Activated CD8-positive, alpha-beta memory T cell treated with anti-CD3 and anti-CD28 coated beads for 36 hours (primary cell): ENCODE results near the gene PPP5C. TPM values are rescaled to one million over a fixed set of nuclear protein-coding genes. Genes with fewer than 3 reads are reported as not detected.

Experiments
- CTCF ChIA-PET: fragments of 350-600 bp; sonication (Branson Sonifier 250); formaldehyde crosslinking; loops from one replicate; lab custom pipeline; 2021; ENCODE audit warnings: antibody characterized with exemption; lab: Charles Lee
- POLR2A ChIA-PET: fragments of 350-600 bp; sonication (Branson Sonifier 250); formaldehyde crosslinking; loops from one replicate; lab custom pipeline; 2021; ENCODE audit warnings: antibody characterized with exemption; lab: Charles Lee
- total RNA-seq, 2 experiments: library from RNA; stranded (reverse); gene quantifications; one replicate each; pipeline ENCODE4 v1.2.3, GENCODE V29; 2021

Gene PPP5C
- total RNA-seq, 2 experiments from 2014 or later, result 135 to 136 TPM

- POLR2A ChIA-PET, result no interaction called here
- CTCF ChIA-PET, result no interaction called here
These were observed 22.6 kb upstream of the PPP5C start for GRCh38 chr19:46324277-46324676.

DNA sequence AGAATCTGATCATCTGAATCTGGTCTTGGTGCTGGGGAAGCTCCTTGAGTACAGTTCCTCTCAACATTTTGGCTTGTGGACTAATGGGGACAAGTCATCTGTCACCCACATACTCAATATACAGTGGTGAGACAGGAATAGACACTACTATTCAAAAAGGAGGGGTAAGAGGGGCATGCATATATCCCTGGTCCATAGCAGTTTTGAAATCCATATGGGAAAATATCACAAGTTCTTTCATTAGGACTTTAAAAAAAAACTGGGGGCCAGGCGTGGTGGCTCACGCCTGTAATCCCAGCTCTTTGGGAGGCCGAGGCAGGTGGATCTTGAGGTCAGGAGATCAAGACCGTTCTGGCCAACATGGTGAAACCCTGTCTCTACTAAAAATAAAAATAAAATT is 20.3 kb upstream of the PPP5C start:
- CTCF ChIA-PET, result no interaction called here

GRCh38 chr19:46328079-46328478 is 18.8 kb upstream of the PPP5C start:
- ChIA-PET POLR2A (no interaction called here), CTCF (no interaction called here)

More for the DNA sequence above, 20.3 kb upstream of the PPP5C start:
- POLR2A ChIA-PET, result no interaction called here

DNA sequence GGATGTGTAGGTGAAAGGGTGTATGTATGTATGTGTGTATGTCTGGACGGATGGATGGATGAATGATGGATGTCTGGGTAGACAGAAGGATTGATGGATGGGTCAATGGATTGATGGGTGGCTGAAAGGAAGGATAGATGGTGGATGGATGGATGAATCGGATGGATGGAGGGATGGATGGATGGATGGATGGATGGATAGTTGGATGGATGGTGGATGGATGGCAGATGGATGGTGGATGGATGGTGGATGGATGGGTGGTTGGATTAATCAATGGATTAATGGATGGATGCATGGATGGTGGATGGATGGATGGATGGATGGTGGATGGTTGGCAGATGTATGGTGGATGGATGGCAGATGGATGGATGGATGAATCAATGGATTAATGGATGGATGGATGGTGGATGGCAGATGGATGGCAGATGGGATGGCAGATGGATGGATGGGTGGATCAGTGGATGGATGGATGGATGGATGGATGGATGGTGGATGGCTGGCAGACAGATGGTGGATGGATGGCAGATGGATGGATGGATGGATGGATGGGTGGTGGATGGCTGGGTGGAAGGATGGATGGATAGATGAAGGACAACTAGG is 16.5 kb upstream of the PPP5C start:
- ChIA-PET CTCF (no interaction called here), POLR2A (no interaction called here)

GRCh38 chr19:46337487-46337886 is 9.4 kb upstream of the PPP5C start:
- CTCF ChIA-PET, result no interaction called here

DNA sequence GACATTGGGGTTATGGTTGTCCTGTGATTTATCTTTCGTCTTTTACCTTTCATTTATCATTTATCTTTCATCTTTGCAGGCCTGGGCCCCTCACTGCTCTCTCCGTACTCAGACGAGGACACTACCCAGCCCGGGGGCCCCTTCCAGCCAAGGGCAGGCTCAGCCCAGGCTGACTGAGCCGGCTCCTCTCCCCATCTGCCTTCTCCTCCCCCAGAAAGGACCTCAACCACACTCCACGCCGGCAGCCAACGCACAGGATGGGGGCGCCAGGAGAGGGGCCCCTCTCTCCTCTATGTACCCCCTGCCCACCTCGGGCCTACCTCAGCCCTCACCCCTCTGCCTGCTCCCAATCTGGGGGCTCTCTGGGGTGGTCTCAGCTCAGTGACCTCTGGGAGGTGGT is 7.4 kb upstream of the PPP5C start:
- POLR2A ChIA-PET, result no interaction called here

More at GRCh38 chr19:46337487-46337886, 9.4 kb upstream of the PPP5C start:
- POLR2A ChIA-PET, result no interaction called here

DNA sequence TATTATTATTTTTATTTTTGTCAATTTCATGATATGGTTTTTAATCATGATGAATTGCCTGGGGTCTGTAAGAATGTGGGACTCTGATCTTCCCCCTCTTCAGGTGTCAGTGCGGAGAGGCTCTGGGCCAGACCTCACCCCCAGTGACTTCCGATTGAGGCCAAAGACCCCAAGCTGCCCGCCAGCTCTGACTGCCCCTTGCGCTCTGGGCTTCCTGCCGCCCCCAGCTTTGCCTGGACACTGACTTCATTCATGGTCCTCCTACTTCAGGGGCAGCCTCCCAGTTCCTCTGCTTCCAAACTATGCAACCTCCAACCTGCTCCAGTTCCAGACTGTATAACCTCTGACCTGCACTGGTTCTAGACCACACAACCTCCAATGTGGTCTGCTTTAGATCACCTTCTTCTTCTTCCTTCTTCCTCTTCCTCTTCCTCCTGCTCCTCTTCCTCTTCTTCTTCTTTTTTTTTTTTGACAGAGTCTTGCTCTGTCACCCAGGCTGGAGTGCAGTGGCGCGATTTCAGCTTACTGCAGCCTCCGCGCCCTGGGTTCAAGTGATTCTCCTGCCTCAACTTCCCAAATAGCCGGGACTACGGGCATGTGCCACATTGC is 6.7 kb upstream of the PPP5C start:
- CTCF ChIA-PET, result no interaction called here
- POLR2A ChIA-PET, result no interaction called here

More for the DNA sequence above, 7.4 kb upstream of the PPP5C start:
- CTCF ChIA-PET, result no interaction called here

GRCh38 chr19:46341937-46342336 is 5.0 kb upstream of the PPP5C start:
- CTCF ChIA-PET, result no interaction called here

DNA sequence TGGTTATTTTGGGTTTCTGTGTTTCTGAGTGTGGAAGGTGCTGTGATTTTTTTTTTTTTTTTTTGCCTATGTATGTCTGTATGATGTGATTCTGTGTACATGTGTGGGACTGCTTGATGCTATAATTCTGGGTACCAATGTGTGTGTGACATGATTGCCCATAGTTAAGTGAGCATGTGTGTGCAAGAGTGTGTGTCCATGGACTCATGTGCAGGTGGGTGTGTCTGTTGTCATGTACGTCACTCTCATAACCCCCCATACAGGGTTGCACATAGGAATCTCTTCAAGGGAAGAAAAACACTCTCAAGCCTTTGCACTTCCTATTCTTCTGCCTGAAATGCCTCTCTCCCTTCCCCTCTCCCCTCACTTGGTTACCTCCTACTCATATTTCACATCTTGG is 2.5 kb upstream of the PPP5C start:
- ChIA-PET CTCF (no interaction called here), POLR2A (no interaction called here)

More at GRCh38 chr19:46341937-46342336, 5.0 kb upstream of the PPP5C start:
- POLR2A ChIA-PET, result no interaction called here

DNA sequence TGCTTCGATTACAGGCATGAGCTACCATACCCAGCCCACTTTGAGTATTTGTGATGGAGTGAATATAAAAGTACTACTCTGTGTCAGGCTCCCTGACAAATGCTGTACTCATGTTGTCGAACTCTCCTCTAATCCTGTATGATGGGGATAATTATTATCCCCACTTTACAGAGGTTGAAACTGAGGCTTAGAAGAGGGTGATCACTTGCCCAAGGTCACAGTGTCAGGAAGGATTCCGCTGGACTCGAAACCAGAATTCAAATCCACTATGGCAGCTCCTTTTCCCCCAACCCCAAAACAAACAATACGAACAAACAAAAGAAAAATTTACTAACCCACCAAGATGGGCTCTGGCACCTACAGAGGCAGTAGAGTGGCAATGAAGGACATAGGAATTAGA is 1.7 kb upstream of the PPP5C start:
- ChIA-PET POLR2A (no interaction called here), CTCF (no interaction called here)

- POLR2A ChIA-PET, result no interaction called here
- CTCF ChIA-PET, result interaction anchor here (0.5 to 2.2 kb wide), 11 partner anchors 14 to 1206 kb away, joined by 3 to 9 read pairs (median 3); partner anchors contain the start of gene CCDC61
These were observed 641 bp downstream of the PPP5C start for GRCh38 chr19:46347572-46347883.

DNA sequence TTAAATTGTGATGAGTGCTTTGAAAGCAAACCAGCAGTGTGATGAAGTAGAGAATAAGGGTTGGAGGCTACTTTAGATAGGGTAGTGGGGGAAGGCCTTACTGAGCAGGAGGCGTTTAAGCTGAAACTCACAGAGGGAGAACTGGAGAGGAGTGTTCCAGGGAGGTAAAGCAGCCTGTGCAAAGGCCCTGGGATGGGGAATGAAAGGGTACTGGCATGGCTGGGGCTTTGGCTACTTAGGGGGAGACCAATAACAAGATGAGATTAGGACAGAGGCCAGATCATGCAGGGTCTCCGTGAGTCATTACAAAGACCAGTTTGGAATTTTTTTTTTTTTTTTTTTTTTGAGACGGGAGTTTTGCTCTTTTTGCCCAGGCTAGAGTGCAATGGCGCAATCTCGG is 1.1 kb downstream of the PPP5C start:
- CTCF ChIA-PET, result interaction anchor here (0.6 to 2.2 kb wide), 5 partner anchors 9 to 352 kb away, joined by 3 to 9 read pairs (median 3); partner anchors contain the start of gene CCDC61

GRCh38 chr19:46349311-46349993 is 2.6 kb downstream of the PPP5C start:
- CTCF ChIA-PET, result interaction anchor here (0.7 kb wide), 1 partner anchor 210 kb away, joined by 3 read pairs; no protein-coding TSS in a partner anchor
- POLR2A ChIA-PET, result no interaction called here

More for the DNA sequence above, 1.1 kb downstream of the PPP5C start:
- POLR2A ChIA-PET, result no interaction called here

DNA sequence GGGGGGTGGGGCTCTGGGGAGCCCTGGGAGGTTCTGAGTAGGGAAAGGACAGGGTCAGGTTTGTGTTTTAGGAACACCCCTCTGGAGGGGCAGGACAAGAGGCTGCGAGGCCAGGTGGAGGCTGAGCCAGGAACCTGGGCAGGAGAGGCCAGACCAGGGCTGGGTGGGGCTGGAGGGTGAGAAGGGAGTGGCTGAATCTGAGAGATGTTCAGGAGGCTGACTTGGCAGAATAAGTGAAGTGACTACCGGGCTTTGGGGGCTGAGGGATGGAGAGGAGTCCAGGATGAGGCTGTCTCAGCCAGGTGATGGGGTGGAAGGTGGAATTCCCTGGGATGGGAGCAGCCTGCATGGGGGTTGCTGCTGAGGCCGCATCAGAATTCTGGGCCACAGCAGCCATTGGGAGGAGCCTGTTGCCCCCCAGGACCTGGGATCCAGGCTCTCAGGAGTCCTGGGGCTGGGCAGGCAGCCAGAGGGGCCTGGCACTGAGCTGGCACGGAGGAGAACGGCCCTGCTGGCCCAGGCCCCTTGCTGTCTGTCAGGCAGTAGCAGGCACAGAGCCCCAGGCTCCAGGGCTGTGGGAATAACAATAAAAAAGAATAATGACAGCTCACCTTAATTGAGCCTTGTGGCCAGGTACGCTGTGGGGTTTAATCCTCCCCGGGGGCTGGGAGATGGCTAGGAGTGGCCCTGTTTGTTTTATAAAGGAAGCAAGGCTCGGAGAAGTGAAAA is 3.3 kb downstream of the PPP5C start:
- POLR2A ChIA-PET, result no interaction called here
- CTCF ChIA-PET, result no interaction called here

DNA sequence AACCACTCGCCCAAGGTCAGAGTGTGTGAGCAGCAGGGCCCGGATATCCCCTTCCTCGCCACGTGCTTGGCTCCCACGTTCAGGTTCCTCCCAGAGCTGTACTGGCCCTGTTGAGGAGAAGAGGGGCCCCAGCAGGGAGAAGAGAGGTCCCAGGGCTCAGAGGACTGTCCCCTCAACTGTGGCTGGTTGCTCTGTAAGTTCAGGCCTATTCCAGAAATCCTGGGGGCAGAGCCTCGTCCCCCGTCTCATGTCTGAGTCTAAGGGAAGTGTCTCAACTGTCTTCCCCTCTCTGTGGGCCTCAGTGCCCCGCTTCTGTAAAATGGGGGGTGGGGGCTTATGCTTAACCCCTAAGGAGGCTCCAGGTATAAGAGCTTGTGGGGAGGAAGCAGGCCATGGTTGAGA is 3.9 kb downstream of the PPP5C start:
- ChIA-PET CTCF (interaction anchor here (0.6 kb wide), 1 partner anchor 262 kb away, joined by 4 read pairs; no protein-coding TSS in a partner anchor), POLR2A (no interaction called here)

DNA sequence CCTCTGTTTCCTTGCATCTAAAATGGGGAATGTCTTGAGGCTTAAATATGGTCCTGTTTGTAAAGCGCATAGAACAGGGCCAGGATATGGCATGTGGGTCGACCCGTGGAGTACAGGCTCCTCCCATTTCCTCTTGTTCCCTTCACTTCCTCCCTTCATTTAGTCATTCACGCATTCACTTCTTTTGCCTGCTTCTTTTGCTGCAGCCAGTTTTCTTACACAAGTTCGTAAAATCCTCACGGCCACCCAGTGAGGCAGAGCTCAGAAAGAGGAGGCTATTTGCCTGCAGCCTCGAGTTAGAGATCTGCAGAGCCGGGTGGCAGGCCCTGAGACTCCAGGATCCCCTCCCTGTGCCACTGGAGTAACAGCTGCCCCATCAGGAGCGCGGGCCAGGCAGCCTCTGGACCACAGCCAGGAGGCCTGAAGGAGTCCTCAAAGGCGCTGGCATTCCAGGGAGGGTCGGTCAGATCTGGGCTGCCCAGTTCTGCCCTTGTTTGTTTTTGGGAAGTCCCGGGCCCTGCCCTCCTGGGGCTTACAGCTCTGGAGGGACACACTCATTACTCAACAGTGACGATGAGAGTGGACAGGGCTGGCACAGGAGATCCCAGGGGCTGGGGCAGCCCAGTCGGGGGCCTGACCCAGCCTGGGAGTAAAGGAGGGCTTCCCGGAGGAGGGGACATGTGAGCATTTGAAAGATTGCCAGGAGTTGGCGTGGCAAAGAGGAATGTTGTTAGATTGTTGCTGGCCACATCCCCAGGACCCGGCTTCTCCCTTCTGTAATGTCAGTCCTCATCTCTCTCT is 4.6 kb downstream of the PPP5C start:
- CTCF ChIA-PET, result interaction anchor here (0.6 kb wide), 2 partner anchors 262 to 656 kb away, joined by 3 to 4 read pairs; no protein-coding TSS in a partner anchor
- POLR2A ChIA-PET, result interaction anchor here (0.6 kb wide), 1 partner anchor 672 kb away, joined by 3 read pairs; no protein-coding TSS in a partner anchor

DNA sequence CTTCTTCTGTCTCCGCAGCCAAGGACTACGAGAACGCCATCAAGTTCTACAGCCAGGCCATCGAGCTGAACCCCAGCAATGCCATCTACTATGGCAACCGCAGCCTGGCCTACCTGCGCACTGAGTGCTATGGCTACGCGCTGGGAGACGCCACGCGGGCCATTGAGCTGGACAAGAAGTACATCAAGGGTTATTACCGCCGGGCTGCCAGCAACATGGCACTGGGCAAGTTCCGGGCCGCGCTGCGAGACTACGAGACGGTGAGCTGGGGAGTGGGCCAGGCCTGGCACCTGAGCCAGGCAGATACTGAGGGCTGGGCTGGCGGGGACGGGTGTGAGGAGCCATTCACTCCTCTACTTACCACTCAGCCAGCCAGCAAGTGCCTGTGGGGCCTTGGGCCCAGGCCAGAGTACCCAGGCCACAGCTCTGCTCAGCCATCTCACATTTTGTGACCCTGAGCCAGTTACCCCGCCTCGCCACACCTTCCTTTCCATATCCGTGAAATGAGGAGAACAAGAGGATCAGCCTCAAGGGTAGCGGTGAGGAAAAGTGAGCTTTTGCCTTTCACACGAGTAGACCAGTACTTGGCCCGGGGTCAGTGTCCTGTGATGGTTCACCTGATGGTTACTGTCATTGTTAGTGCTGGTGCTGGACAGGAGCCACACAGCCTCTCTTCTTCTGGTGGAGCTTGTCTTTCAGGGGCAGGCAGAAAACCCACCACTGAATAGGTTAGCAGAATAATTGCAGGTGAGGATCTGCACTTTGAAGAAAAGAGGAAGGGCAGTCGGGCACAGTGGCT is 7.0 kb downstream of the PPP5C start:
- ChIA-PET POLR2A (no interaction called here), CTCF (interaction anchor here (0.6 to 1.9 kb wide), 3 partner anchors 10 to 290 kb away, joined by 3 to 4 read pairs (median 4); no protein-coding TSS in a partner anchor)
